ENCODE measurements around the gene FCHSD2. TPM values are rescaled to one million over a fixed set of nuclear protein-coding genes. Genes with fewer than 3 reads are reported as not detected.

FCHSD2 gene
- polyA plus RNA-seq, 1 donor (not counting 4 experiments of a cell fraction or from before 2014, with no cell fraction given) = 14.2 TPM

DNA sequence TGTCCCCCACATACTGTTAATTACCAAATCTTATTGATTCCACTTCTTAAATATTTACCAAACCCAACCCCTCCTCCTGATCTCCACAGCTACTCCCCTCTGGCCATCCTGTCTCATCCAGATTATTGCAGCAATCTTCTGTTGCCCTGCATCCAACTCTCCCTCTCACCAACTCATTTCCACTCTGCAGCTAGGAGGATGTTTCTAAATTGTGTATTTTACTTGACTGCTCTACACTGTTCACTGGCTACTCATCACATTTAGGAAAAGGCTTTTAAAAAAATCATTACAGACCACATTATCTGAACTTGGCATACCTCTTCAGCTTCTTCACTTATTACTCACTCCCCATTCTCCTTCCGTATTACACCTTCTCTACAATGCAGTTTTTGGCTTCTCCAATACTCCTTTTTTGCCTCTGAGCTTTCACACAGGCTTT lies 210.0 kb downstream of the FCHSD2 start:
- H3K36me3 ChIP-seq (ENCODE audit: control insufficient read depth in 2 of 2, extremely low read depth in 1 of 2, insufficient read depth in 2 of 2, low read length in 2 of 2) = no peaks in the 10 kb centered on the region
- H4K20me1 ChIP-seq (ENCODE audit: control insufficient read depth, extremely low read depth, insufficient read depth, low read length) = no peaks in the 10 kb centered on the region
- H3K4me1 ChIP-seq (ENCODE audit: control insufficient read depth, extremely low read depth, insufficient read depth, low read length) = no peaks in the 10 kb centered on the region
- FAIRE-seq = no peak
- H3K9me3 ChIP-seq (ENCODE audit: control insufficient read depth, low read depth, low read length) = no peaks in the 10 kb centered on the region
- H2AFZ ChIP-seq (ENCODE audit: control insufficient read depth, low read length) = no peak overlapping the region
- TF ChIP-seq EZH2 (IDR thresholded peaks at IDR 0.05; ENCODE audit: low read length) = no peak
- TF ChIP-seq, protein P1, sequence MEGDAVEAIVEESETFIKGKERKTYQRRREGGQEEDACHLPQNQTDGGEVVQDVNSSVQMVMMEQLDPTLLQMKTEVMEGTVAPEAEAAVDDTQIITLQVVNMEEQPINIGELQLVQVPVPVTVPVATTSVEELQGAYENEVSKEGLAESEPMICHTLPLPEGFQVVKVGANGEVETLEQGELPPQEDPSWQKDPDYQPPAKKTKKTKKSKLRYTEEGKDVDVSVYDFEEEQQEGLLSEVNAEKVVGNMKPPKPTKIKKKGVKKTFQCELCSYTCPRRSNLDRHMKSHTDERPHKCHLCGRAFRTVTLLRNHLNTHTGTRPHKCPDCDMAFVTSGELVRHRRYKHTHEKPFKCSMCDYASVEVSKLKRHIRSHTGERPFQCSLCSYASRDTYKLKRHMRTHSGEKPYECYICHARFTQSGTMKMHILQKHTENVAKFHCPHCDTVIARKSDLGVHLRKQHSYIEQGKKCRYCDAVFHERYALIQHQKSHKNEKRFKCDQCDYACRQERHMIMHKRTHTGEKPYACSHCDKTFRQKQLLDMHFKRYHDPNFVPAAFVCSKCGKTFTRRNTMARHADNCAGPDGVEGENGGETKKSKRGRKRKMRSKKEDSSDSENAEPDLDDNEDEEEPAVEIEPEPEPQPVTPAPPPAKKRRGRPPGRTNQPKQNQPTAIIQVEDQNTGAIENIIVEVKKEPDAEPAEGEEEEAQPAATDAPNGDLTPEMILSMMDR (optimal IDR thresholded peaks at IDR 0.05 in 1 of 3, IDR thresholded peaks at IDR 0.05 in 1 of 3, conservative IDR thresholded peaks at IDR 0.05 in 1 of 3; ENCODE audit: extremely low read depth in 1 of 3, insufficient read depth in 2 of 3, low read length in 3 of 3) = no peak
- H3K27me3 ChIP-seq (ENCODE audit: control insufficient read depth, extremely low read depth, insufficient read depth, low read length) = no peaks in the 10 kb centered on the region
- no peaks in the 10 kb centered on the region for H3K9me1 ChIP-seq (ENCODE audit: control insufficient read depth, extremely low read depth, insufficient read depth, low read length)
- H3K79me2 ChIP-seq (ENCODE audit: control insufficient read depth, insufficient read depth, low read length) = no peaks in the 10 kb centered on the region
- H3K4me3 ChIP-seq (ENCODE audit: control insufficient read depth in 2 of 3, extremely low read depth in 1 of 3, insufficient read depth in 2 of 3, low read depth in 1 of 3, low read length in 3 of 3) = no peak overlapping the region
- DNase-seq (ENCODE audit: low read depth, low spot score) = no peak
- no peak overlapping the region for H3K9ac ChIP-seq (ENCODE audit: control insufficient read depth, extremely low read depth, insufficient read depth, low read length)
- dilution Hi-C loops (cut with MboI; ENCODE audit: extremely low pct_ligation_motif_present, low sequenced_read_pairs) = no loop called here
- no peak overlapping the region for H3K4me2 ChIP-seq (ENCODE audit: control insufficient read depth, extremely low read depth, insufficient read depth, low read depth, low read length)
- no peak overlapping the region for H3K27ac ChIP-seq (ENCODE audit: control insufficient read depth, insufficient read depth, low read length)

DNA sequence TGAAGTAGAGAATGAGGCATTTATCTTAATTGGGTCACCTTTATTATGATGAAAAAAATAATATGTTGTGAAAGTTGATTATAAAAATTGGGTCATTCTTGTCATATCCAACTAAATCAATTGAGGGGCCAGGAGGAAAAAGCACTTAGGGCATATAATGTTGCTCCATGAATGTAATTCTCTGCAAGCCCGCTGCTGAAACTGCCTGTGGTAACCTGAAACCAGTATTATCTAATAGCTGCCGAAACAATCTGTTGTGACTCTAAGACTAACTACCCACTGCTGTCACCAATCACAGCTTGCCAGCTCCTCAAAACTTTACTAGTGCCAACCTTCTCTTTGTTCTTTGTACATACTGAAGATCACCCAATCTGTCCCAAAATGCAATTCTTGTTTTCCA lies 212.1 kb downstream of the FCHSD2 start:
- FAIRE-seq = no peak
- TF ChIP-seq EZH2 (IDR thresholded peaks at IDR 0.05; ENCODE audit: low read length) = no peak
- TF ChIP-seq, protein P1 (optimal IDR thresholded peaks at IDR 0.05 in 1 of 3, IDR thresholded peaks at IDR 0.05 in 1 of 3, conservative IDR thresholded peaks at IDR 0.05 in 1 of 3; ENCODE audit: extremely low read depth in 1 of 3, insufficient read depth in 2 of 3, low read length in 3 of 3) = no peak

More for the DNA sequence above, 212.1 kb downstream of the FCHSD2 start:
- Histone ChIP-seq H3K4me1 (ENCODE audit: control insufficient read depth, extremely low read depth, insufficient read depth, low read length) (no peaks in the 10 kb centered on the region), H3K36me3 (ENCODE audit: control insufficient read depth in 2 of 2, extremely low read depth in 1 of 2, insufficient read depth in 2 of 2, low read length in 2 of 2) (no peaks in the 10 kb centered on the region), H4K20me1 (ENCODE audit: control insufficient read depth, extremely low read depth, insufficient read depth, low read length) (no peaks in the 10 kb centered on the region), H3K9me1 (ENCODE audit: control insufficient read depth, extremely low read depth, insufficient read depth, low read length) (no peaks in the 10 kb centered on the region), H3K4me3 (ENCODE audit: control insufficient read depth in 2 of 3, extremely low read depth in 1 of 3, insufficient read depth in 2 of 3, low read depth in 1 of 3, low read length in 3 of 3) (no peak overlapping the region), H3K9me3 (ENCODE audit: control insufficient read depth, low read depth, low read length) (no peaks in the 10 kb centered on the region), H2AFZ (ENCODE audit: control insufficient read depth, low read length) (no peak overlapping the region), H3K27me3 (ENCODE audit: control insufficient read depth, extremely low read depth, insufficient read depth, low read length) (no peaks in the 10 kb centered on the region), H3K9ac (ENCODE audit: control insufficient read depth, extremely low read depth, insufficient read depth, low read length) (no peak overlapping the region), H3K27ac (ENCODE audit: control insufficient read depth, insufficient read depth, low read length) (no peak overlapping the region), H3K4me2 (ENCODE audit: control insufficient read depth, extremely low read depth, insufficient read depth, low read depth, low read length) (no peak overlapping the region), H3K79me2 (ENCODE audit: control insufficient read depth, insufficient read depth, low read length) (no peaks in the 10 kb centered on the region)
- no peak for DNase-seq (ENCODE audit: low read depth, low spot score)
- dilution Hi-C loops (cut with MboI; ENCODE audit: extremely low pct_ligation_motif_present, low sequenced_read_pairs) = no loop called here
